Fibroblast of skin of abdomen (primary cell): ENCODE results near the gene UTP15. TPM values are rescaled to one million over a fixed set of nuclear protein-coding genes. Genes with fewer than 3 reads are reported as not detected.

Experiments
- DNase-seq: peaks from one replicate; pipeline ENCODE4 v3.0.0-alpha.2; 2013
- polyA plus RNA-seq, 2 experiments: library from polyadenylated mRNA; unstranded; fragments of 120-200 nt; gene quantifications; one replicate each; pipeline ENCODE4 v1.2.1, GENCODE V29; 2013; ENCODE audit not compliant: insufficient read length in 2 of 2

The UTP15 gene, protein sequence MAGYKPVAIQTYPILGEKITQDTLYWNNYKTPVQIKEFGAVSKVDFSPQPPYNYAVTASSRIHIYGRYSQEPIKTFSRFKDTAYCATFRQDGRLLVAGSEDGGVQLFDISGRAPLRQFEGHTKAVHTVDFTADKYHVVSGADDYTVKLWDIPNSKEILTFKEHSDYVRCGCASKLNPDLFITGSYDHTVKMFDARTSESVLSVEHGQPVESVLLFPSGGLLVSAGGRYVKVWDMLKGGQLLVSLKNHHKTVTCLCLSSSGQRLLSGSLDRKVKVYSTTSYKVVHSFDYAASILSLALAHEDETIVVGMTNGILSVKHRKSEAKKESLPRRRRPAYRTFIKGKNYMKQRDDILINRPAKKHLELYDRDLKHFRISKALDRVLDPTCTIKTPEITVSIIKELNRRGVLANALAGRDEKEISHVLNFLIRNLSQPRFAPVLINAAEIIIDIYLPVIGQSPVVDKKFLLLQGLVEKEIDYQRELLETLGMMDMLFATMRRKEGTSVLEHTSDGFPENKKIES
- polyA plus RNA-seq (2013, experiment 1 of 2; ENCODE audit: insufficient read length) = 12.2 TPM
- 11.2 TPM for polyA plus RNA-seq (2013, experiment 2 of 2; ENCODE audit: insufficient read length)

GRCh38 chr5:73565139-73565968, at the start of gene UTP15, which contains the start of gene ANKRA2:
UTP15 (plus strand) TSS chr5:73565743; CDS start chr5:73567345, 1,602 bp downstream.
ANKRA2 (minus strand) TSS chr5:73565639; CDS start chr5:73562881, 2,758 bp downstream.
- DNase-seq = peak; percentile 98

DNA sequence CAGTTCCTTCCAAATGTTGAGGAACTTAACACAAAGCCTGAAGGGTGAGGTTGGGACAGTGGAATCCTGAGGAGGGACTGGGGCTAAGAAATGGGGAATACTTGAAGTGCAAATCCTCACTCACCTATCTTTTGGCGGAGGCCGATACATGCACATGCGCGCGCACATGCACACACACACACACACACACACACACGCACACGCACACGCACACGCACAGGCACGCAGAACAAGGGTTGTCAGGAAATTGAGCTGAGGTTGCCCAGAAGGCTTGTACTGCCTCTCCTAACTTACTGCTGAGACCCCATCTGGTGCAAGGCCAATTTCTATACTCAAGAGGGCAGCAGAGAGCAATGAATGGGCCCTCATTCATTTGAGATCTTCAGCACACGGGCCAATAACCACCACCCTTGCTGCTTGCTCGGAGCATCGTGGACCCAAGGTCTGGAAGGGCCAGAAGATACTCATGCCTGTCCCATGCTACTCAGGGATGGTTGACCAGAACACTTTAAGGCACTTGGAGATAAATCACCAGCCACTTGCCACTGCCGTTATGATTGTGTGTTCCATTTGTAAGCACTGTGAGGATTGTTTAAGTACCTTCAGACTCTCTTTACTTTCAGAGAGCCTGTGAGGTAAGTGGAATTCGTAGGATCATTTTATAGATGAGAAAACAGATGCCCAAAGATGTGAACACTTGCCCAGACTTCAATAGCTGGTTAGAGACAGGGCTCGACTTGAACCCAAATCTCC, 45.8 kb upstream of the UTP15 start:
- peak; percentile 82 for DNase-seq

- DNase-seq = no peak
Observed at GRCh38 chr5:73522989-73523388, 42.6 kb upstream of the UTP15 start.

GRCh38 chr5:73523861-73524260, 41.7 kb upstream of the UTP15 start:
- peak; percentile 37 for DNase-seq

DNA sequence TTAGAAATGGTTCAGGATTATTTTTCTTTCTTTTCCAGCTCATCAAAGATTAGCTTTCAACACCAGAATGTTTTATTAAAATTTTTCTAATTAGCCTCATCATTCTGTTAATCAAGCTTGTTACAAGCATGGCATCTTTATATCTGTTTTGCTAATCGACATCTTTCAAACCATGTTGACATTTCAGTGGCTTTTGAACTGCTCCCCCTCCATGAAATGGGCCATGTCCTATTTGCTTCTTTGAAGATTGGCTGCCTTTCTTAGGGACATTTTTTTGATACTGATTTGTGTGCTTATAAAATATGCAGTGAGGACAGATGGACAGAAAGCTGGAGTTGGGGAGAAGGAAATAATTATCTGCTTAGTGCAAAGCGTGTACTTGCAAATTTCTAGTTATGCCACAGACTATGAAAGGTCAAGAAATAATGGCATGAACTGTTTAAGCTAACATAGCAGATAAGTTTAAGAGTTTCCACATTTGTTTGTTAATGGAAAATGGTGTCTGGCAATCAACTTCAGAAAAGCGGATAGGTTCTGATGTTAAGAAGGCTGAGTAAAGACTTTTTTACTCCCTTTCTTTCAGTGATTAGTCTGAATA, 39.8 kb upstream of the UTP15 start:
- no peak for DNase-seq

DNA sequence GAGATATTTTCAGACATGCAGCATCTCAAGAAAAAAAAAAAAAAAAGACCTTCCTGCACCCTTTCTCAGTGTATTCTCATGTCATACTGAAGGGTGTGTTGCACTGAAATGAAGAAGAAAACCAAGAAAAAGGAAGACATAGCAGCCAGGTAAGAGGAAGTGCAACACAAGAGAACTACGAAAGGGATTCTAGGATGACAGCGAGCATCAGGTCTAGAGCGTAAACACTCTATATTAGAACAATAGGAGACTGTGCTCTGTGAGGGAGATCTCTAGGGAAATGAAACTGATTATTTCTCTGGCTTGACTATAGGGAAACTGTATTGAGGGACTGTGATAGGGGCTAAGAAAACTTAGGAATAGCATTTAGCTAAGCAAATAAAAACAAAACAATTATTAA, 37.3 kb upstream of the UTP15 start:
- DNase-seq = no peak

DNA sequence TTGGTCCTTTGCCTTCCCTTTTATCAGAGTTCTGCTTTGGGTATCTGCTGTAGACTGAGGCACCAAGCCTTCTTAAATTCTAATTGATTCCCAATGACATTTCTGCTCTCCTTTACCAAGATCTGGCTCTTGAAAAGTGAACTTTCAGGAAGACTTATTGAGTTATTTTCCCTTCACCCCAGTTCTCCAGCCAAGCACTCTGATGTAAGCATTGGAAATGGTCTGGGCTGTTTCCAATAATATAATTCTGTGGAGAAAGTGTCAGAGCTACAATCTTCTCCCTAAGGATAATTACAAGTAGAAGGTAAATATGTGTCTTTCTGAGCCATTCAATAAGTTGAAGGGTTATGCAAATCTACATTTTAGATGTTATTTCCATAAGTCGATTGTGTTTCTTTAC, 36.5 kb upstream of the UTP15 start:
- peak; percentile 50 for DNase-seq

DNA sequence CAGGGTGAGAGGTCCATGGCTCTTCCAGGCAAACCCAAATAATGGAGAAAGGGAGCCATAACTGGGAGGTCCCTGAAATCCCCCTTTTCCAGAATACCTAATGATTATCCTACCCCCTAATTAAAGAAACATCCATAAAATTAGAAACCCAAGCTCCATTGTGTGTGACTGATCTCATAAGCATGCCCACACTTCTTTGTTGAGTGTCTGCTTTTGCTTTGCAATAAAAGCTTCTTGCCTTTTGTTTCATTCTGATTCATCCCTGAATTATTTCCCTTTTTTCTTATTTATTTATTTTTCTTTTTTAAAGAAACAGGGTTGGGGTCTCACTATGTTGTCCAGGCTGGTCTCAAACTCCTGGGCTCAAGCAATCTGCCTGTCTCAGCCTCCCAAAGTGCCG, 34.2 kb upstream of the UTP15 start:
- DNase-seq = peak; percentile 40

- DNase-seq = no peak
Observed at GRCh38 chr5:73532195-73532594, 33.3 kb upstream of the UTP15 start.

GRCh38 chr5:73534011-73534644, 31.4 kb upstream of the UTP15 start:
- DNase-seq = peak; percentile 55

- DNase-seq = no peak
Observed at GRCh38 chr5:73534971-73535370, 30.6 kb upstream of the UTP15 start.

- no peak for DNase-seq
Observed at GRCh38 chr5:73539730-73540129, 25.8 kb upstream of the UTP15 start.

GRCh38 chr5:73540192-73540591, 25.4 kb upstream of the UTP15 start:
- peak; percentile 65 for DNase-seq

DNA sequence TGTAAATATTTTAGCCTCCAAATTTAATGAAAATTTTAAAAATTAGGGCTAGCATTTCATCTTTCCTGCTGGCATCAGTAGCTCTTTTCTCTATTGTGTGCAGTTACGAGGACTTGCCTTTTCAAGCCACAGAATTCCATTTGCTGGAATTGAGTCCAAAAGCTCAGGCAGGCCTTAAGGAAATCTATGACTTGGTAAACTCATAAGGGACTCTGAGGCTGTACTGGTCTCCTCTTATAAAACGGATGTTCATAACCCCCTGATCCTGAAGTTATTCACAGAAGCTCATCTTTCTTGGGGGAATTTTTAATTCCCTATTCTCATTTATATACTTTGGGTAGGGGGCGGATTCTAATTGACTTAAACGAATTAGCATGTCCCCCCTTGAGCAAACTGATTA, 23.5 kb upstream of the UTP15 start:
- no peak for DNase-seq

GRCh38 chr5:73544429-73545402, 20.8 kb upstream of the UTP15 start:
- DNase-seq = no peak

GRCh38 chr5:73545403-73545779, 20.2 kb upstream of the UTP15 start:
- DNase-seq = no peak

DNA sequence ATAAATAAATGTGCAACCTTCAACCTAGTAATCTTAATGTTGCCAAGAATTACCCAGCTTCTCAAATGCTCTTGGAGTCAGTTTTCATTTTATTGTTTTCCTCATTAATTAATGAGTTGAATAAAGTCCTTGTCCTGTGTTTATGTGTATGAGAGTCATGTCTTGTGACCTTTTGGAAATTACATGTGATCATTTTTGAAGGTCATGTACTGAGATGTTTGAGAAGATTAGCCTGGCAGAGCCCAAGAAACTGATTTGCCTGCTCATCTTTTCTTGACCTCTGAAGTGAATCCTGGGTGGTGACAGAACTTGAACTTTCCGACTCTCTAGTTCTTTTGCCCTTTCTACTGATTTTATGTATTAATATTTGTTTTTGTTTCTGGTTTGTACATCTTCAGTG, 15.5 kb upstream of the UTP15 start:
- DNase-seq = no peak

DNA sequence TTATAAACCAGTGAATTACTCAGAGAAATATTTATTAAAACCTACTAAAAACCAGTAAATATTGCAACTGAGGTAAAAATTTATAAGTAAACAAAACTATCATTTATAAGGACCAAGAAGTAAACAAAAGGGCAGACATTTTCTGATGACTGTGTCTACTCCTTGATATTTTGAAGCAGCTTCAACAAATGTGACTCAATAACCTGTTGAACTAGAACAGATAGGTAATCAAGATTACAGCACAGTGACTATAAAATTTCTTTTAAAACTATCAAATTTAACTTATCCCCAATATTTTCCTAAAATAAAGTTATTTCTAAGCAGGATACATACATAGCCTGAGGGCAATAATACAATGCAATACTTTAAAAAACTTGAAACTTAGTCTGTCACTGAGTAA, 12.9 kb upstream of the UTP15 start:
- no peak for DNase-seq

DNA sequence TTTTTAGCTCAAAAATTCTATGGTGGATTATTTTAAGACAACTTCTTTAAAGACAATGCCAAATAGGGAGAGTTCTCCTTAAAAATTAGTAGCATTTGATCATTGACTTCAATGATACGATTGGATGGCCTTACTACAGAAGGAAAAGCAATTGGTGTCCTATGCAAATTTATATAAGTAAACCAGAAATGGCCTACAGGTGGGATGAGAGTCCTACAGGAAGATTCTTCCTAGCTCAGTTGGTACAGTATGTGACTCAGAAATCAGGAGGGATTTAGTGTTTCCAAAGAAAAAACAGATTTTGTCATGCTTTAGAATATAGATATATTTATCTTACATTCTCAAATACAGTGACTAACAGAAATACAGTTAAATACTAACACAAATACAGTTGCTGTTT, 6.6 kb upstream of the UTP15 start:
- no peak for DNase-seq

- no peak for DNase-seq
Observed at GRCh38 chr5:73564018-73564417, 1.5 kb upstream of the UTP15 start.
